Kidney glomerular epithelial cell (primary cell): ENCODE results near the gene CSAD.
A peak's percentile ranks its signal among the peaks of the same experiment; 100 is the strongest.
"Not testable (repeated sequence)": the region's sequence is repeated elsewhere in the genome, so short reads cannot be mapped to it uniquely, and the experiment has no call there.

Source experiments
- DNase-seq: peaks from one replicate; lab custom pipeline; 2025; lab: John Stamatoyannopoulos, UW

The CSAD gene

DNA sequence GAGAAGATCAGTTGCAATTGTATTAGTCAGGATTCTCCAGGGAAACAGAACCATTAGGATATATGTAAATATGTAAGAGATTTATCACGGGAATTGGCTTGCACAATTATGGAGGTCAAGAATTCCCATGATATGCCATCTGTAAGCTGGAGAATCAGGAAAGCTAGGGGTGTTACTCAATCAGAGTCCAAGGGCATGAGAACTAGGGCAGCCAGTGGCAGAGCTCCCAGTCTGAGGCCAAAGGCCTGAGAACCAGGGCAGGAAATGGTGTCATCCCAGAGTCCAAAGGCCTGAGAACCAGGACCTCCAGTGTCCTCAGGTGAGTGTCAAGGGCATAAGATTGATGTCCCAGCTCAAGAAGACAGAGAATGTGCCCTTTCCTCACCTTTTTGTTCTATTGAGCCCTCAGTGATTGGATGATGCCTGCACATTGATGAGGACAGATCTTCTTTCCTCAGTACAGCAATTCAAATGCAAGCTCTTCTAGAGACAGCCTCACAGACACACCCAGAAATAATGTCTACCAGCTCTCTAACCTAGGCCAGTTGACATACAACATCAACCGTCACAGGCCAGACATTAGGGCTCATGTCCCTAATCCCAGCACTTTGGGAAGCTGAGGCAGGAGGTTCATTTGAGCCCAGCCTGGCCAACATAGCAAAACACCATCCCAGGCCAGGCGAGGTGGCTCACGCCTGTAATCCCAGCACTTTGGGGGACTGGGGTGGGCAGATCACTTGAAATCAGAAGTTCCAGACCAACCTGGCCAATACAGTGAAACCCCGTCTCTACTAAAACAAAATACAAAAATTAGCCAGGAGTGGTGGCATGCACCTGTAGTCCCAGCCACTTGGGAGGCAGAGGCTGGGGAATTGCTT, 35.1 kb downstream of the CSAD start:
- no peak for DNase-seq

DNA sequence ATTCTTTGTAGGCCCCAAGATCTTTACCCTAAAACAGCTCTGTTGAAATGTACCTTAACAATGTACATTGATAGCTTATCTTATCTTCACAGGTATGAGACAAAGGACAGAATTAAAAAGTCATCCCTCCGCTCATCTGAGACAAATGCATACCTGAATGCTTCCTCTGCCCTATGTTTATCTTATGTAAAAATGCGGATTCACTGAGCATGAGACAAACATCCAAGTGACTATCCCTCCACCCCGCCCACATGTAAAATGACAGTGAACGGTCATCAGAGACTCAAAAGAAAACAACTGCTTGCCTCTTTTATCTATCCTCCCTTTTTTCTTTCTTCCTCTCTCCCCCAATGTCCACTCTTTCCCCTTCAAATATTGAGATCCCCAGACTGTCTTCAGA, 37.4 kb downstream of the CSAD start:
- DNase-seq = no peak

GRCh38 chr12:53133722-53134121, 47.0 kb downstream of the CSAD start:
- DNase-seq = no peak

DNA sequence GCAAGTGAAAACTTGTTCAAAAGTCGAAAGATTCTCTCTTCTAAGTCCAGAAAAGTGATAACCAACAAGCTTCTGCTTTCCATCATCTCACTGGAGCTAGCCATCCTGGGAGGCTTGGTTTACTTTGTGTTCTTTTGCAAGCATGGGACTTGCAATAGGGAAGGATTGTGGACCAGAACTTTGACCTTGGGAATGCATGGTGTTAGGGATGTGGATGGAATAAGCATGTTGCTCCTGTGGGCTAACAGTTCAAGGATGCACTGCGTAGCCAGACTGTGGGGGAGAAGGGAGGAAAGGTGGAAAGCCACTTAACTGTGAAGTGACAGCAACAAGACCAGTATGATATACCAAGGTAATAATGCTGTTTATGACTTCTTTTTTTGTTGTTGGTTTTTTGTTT, 48.9 kb downstream of the CSAD start:
- DNase-seq = no peak

GRCh38 chr12:53128780-53129569, 51.8 kb downstream of the CSAD start:
- no peak for DNase-seq

DNA sequence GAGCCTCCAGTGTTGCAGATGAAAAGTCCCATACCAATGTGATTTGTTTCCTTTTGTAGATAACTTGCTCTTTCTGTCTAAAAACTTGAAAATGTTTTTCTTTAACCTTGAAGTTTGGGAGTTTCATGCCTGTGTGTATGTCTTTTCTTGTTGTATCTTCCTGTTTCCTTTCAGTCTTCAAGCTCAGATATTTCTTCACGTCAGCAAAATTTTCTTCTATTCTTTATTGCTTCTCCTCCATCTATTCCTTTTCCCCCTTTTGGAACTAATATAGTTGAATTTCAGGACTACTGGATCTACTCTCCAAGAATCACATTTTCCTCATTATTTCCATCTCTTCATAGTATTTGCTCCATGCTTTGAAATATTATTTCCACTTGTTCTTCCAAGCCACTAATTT, 53.6 kb downstream of the CSAD start:
- no peak for DNase-seq

DNA sequence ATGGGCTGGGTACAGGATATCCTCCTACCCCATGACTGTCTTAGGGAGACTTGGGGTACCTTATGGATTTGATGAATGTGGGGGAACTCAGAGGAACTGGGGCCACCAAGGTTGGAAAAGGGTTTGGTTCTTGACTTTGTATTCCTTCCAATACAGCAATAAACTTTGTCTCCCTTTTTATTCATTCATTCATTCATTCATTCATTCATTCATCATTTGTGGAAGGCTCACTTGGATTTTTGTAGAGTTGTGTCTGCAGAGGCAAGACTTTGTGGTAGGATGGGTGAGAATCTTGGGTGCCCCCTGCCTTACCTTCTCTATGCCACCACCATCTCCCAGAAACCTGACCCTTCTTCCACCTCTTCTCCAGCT, 56.4 kb downstream of the CSAD start:
- DNase-seq = no peak

- DNase-seq = peak; percentile 19
Observed at GRCh38 chr12:53123578-53124351, 57.0 kb downstream of the CSAD start.

GRCh38 chr12:53122961-53123468, 57.7 kb downstream of the CSAD start:
- DNase-seq = peak; percentile 12

- DNase-seq = no peak
Observed at GRCh38 chr12:53120685-53121525, 59.8 kb downstream of the CSAD start.

DNA sequence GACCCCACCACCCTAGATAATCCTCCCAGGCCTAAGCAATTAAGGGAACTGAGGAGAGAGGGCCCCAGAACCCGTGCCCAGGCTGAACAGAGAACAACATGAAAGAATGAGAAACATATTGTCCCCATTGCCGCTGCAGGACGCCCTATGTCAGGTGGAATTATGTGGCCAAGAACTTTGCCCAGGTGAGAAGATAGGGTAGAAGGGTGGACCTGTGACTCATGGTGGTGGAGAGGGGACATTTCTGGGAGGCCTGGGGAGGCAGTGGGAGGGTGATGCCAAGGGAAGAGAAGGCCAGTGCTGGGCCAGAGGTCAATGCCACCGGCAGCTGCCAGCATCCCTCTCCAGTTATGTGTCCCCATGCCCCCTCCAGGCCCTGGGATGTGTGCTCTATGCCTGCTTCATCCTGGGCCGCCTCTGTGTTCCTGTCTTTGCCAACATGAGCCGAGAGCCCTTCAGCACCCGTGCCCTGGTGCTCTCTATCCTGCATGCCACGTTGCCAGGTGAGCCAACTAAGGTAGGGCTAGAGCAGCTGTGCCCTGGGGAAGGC, 61.9 kb downstream of the CSAD start:
- DNase-seq = no peak

DNA sequence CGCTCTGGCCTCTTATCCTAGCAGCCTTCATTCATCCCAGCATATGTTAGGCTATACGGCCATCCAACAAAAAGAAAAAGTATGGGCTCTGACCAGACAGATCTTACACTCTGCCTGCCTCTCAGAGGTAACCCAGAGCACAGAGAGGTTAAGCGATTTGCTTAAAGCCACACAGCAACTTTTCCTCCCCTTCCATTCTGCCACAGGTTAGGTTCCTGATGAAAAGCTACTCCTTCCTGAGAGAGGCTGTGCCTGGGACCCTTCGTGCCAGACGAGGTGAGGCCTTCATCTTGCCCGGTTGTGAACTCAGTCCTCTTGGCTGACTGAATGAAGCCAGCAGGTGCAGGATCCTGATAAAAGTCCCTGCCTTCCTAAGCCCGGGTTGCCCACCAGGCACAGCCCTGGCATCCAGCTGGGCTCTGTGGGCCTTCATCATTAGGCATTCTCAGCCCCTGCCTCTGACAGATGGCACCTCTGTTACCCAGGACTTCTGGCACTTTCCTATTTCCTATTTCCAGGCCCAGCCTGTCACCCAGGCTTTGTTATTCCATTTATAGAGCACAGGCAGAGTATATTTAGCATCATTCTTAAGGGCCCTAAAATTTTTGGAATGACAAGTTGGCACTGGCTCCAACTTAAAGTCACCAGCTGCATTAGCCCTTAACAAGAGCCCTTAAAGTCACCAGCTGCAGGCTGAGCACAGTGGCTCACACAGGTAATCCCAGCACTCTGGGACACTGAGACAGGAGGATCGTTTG, 64.7 kb downstream of the CSAD start:
- no peak for DNase-seq

DNA sequence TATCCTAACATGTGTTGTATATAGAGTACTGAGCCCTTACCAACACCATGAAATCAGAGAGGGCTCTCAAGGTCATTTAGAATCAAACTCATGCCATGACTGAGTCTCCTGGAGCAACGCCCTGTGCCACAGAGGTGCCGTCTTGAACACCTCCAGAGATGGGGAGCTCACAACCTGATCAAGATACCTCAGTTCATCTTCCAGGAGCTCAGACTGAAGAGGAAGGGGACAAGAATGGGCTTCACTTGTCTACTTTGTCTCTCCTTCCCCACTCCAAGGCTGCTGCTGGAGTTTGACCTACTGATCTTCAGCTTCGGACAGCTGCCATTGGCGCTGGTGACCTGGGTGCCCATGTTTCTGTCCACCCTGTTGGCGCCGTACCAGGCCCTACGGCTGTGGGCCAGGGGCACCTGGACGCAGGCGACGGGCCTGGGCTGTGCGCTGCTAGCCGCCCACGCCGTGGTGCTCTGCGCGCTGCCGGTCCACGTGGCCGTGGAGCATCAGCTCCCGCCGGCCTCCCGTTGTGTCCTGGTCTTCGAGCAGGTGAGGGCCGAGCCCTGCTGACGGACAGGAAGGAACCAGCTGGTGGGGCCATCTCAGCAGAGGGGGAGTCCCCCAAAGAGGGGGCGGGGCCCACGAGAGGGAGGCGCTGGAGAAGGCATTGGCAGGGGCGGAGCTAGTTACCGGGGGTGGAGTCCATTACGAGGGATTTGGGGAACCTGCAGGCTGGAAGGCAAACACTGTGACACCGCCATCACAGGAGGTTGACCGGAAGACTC, 65.4 kb downstream of the CSAD start:
- no peak for DNase-seq

GRCh38 chr12:53113951-53114350, 66.8 kb downstream of the CSAD start:
- DNase-seq = no peak

GRCh38 chr12:53113136-53113705, 67.5 kb downstream of the CSAD start:
- DNase-seq = no peak

- not testable (repeated sequence) for DNase-seq
Observed at GRCh38 chr12:53112431-53112830, 68.3 kb downstream of the CSAD start.
